Muscle of arm (tissue), 12 donors: ENCODE measurements around the gene PIBF1. TPM values are rescaled to one million over a fixed set of nuclear protein-coding genes. Genes with fewer than 3 reads are reported as not detected.

Experiments
- DNase-seq: peaks from one replicate; pipeline ENCODE4 v3.0.0-alpha.2; 2013
- polyA plus RNA-seq, 12 donors: library from polyadenylated mRNA; unstranded; fragments of 120-200 nt; gene quantifications; one replicate each; pipeline ENCODE4 v1.2.1, GENCODE V29; 2013; ENCODE audit not compliant: insufficient read length in 12 of 12

PIBF1 gene
- polyA plus RNA-seq, 12 donors, result 22.6 to 37.3 (median 25.7) TPM; not detected in 1

- DNase-seq, result peak; percentile 92
These were observed 277.0 kb downstream of the PIBF1 start, which contains the start of gene KLF5 for GRCh38 chr13:73058736-73059459. Gene KLF5 (plus strand): TSS chr13:73059005. CDS start chr13:73059328, 323 bp downstream.

GRCh38 chr13:73059460-73060250, 277.7 kb downstream of the PIBF1 start:
- DNase-seq, result no peak

GRCh38 chr13:73060251-73061160, 278.6 kb downstream of the PIBF1 start:
- peak; percentile 64 for DNase-seq

GRCh38 chr13:73061473-73061872, 279.5 kb downstream of the PIBF1 start:
- no peak for DNase-seq

GRCh38 chr13:73061876-73062275, 279.9 kb downstream of the PIBF1 start:
- no peak for DNase-seq

GRCh38 chr13:73062468-73062867, 280.5 kb downstream of the PIBF1 start:
- DNase-seq, result no peak

- no peak for DNase-seq
These were observed 281.2 kb downstream of the PIBF1 start for GRCh38 chr13:73063166-73063565.

GRCh38 chr13:73065036-73065435, 283.1 kb downstream of the PIBF1 start:
- DNase-seq, result no peak

- no peak for DNase-seq
These were observed 283.9 kb downstream of the PIBF1 start for GRCh38 chr13:73065665-73066340.

Other genes with a start within 250 kb of the PIBF1 start
- gene MZT1, start 54.5 kb upstream of the PIBF1 start, polyA plus RNA-seq, result 10 to 100 TPM in 11 of 12 donors, not detected in 1; 11.2 to 36.6 (median 29.8) TPM
- 1 to 10 TPM in 11 of 12 donors, not detected in 1; 2.9 to 6.8 (median 4.8) TPM for gene BORA, start 54.2 kb upstream of the PIBF1 start, polyA plus RNA-seq
- 10 to 100 TPM in 10 of 12 donors, 1 to 10 TPM in 1, not detected in 1; 9.5 to 30.4 (median 21.1) TPM for gene DIS3, start 233 bp upstream of the PIBF1 start, polyA plus RNA-seq